ENCODE data around the gene RCAN3.

RCAN3 gene

GRCh38 chr1:24554714-24555113, 52.1 kb downstream of the RCAN3 start:
- Histone ChIP-seq H3K9me3 (no peaks in the 10 kb centered on the region), H3K27me3 (peaks cover 14% of the 10 kb centered on the region), H3K4me3 (ENCODE audit: low read depth, low read length) (no peak overlapping the region), H3K36me3 (no peaks in the 10 kb centered on the region), H3K4me1 (no peaks in the 10 kb centered on the region)
- no peak for DNase-seq
- TF ChIP-seq CTCF (IDR thresholded peaks at IDR 0.05; ENCODE audit: low read depth, low read length): no peak

- DNase-seq: no peak
Observed at GRCh38 chr1:24555591-24556413, 53.2 kb downstream of the RCAN3 start, which contains the start of gene NCMAP. Gene NCMAP, plus strand, starts transcription at chr1:24556087. Its CDS starts 39,344 bp downstream, at chr1:24595431.

DNA sequence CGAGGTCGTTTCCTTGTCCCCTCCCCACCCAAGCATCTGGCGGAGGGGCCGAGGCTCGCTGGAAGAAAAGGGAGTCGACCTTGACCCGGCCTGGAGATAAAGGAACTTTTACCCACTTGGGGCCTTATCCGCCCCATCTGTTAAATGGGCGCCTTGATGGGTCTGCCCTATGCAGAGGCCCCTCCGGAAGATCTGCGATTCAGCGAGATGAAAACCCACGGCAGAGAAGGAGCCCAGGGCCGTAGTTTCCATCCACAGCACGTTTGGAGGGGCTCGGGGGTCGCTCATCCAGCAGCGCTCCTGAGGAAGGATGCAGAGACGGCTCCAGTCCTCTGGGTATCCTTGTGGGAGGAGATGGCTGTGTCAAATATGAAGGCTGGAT, 53.8 kb downstream of the RCAN3 start:
- peaks cover 14% of the 10 kb centered on the region for H3K27me3 ChIP-seq
- no peak overlapping the region for H3K4me3 ChIP-seq (ENCODE audit: low read depth, low read length)
- no peaks in the 10 kb centered on the region for H3K9me3 ChIP-seq
- no peak for DNase-seq
- H3K4me1 ChIP-seq: no peaks in the 10 kb centered on the region
- no peak for TF ChIP-seq CTCF (IDR thresholded peaks at IDR 0.05; ENCODE audit: low read depth, low read length)
- no peaks in the 10 kb centered on the region for H3K36me3 ChIP-seq

More at GRCh38 chr1:24555591-24556413, 53.2 kb downstream of the RCAN3 start, which contains the start of gene NCMAP:
- no peak for TF ChIP-seq CTCF (IDR thresholded peaks at IDR 0.05; ENCODE audit: low read depth, low read length)
- Histone ChIP-seq H3K4me3 (ENCODE audit: low read depth, low read length) (no peak within 1 kb of the TSS), H3K4me1 (no peaks in the 10 kb centered on the region), H3K36me3 (no peaks in the 10 kb centered on the region), H3K27me3 (peaks cover 14% of the 10 kb centered on the region), H3K9me3 (no peaks in the 10 kb centered on the region)

DNA sequence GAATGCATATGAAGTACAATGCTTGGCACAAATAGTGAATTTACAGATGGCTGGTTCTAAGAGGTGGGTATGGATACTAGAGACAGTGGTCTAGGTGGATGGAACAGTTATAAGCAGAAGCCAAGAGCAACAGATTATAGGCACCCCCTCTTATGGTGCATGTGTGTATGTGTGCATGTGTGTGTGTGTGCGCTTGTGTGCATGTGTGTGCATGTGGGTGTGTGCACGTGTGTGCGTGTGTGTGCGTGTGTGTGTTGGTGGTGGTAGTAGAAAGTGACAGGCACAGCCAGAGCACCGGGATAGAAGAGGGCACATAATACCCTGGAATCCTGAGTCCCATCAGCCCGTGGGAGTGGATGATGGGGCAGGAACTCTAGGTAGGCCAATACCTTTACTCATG, 54.6 kb downstream of the RCAN3 start:
- H3K9me3 ChIP-seq: no peaks in the 10 kb centered on the region
- no peak overlapping the region for H3K4me3 ChIP-seq (ENCODE audit: low read depth, low read length)
- no peak for DNase-seq
- no peak for TF ChIP-seq CTCF (IDR thresholded peaks at IDR 0.05; ENCODE audit: low read depth, low read length)
- H3K4me1 ChIP-seq: no peaks in the 10 kb centered on the region
- H3K27me3 ChIP-seq: peaks cover 14% of the 10 kb centered on the region
- no peaks in the 10 kb centered on the region for H3K36me3 ChIP-seq

DNA sequence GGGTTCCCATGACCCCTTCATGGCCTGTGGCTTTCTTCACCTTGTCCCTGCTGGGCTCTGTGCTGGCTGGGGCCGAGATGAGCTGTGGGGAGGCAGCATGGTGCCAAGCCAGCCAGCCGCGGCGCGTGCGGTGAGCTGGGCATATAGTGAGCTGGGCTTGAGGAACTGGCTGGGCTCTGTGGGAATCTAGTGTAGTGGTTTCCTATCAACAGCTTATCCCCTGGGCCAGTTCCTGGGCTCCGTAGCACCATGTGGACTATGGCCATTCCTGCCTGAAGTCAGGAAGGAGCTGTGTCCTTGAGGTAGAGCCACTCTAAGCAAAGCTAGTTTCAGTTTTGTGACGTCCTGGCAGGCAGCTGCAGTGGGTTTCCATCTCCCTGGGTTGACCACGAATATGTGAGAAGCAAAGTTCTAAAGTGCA, 55.1 kb downstream of the RCAN3 start:
- H3K27me3 ChIP-seq: peaks cover 14% of the 10 kb centered on the region
- no peak overlapping the region for H3K4me3 ChIP-seq (ENCODE audit: low read depth, low read length)
- H3K36me3 ChIP-seq: no peaks in the 10 kb centered on the region
- H3K4me1 ChIP-seq: no peaks in the 10 kb centered on the region
- no peak for TF ChIP-seq CTCF (IDR thresholded peaks at IDR 0.05; ENCODE audit: low read depth, low read length)
- no peak for DNase-seq
- H3K9me3 ChIP-seq: no peaks in the 10 kb centered on the region

GRCh38 chr1:24558455-24558854, 55.8 kb downstream of the RCAN3 start:
- Histone ChIP-seq H3K9me3 (no peaks in the 10 kb centered on the region), H3K4me3 (ENCODE audit: low read depth, low read length) (no peak overlapping the region), H3K36me3 (no peaks in the 10 kb centered on the region), H3K4me1 (no peaks in the 10 kb centered on the region), H3K27me3 (peaks cover 14% of the 10 kb centered on the region)
- TF ChIP-seq CTCF (IDR thresholded peaks at IDR 0.05; ENCODE audit: low read depth, low read length): no peak
- no peak for DNase-seq
